HCT116 (cell line): ENCODE measurements around the gene TVP23A. TPM values are rescaled to one million over a fixed set of nuclear protein-coding genes. Genes with fewer than 3 reads are reported as not detected.

Experiments used
- ATAC-seq: fragments of 200-7000 bp; cut with Tn5 transposase; 2 replicates; pipeline ENCODE4 v1.9.1; 2020; ENCODE audit warnings: mild to moderate bottlenecking, moderate library complexity
- BruUV-seq: library from RNA; stranded (reverse); fragments of 400-500 nt; replicated peaks from 2 replicates; lab custom pipeline; 2021; lab: Mats Ljungman, UMichigan
- CTCF ChIA-PET: fragments of 300-600 bp; sonication (Branson Sonifier 250); formaldehyde crosslinking; loops from one replicate; lab custom pipeline; 2021; ENCODE audit warnings: antibody characterized with exemption; lab: Charles Lee
- POLR2A ChIA-PET: fragments of 300-600, 350-600 bp; sonication (Branson Sonifier 250); formaldehyde crosslinking; loops from one replicate; lab custom pipeline; 2021; ENCODE audit warnings: antibody characterized with exemption; lab: Charles Lee
- RAD21 ChIA-PET, 2 experiments: fragments of 300-600 bp; sonication (Branson Sonifier 250); formaldehyde crosslinking; loops; one replicate each; lab custom pipeline; 2023; ENCODE audit warnings: low total read pairs in 2 of 2; ENCODE audit not compliant: uncharacterized antibody in 2 of 2, unreplicated experiment in 2 of 2, low non-redundant PET in 1 of 2; lab: Charles Lee
- DNase-seq: peaks from one replicate; pipeline ENCODE4 v3.0.0-alpha.2; 2010; ENCODE audit warnings: low read depth, low spot score
- H2AFZ ChIP-seq: fragments of 200-600 bp; shearing (Covaris generic), sonication (generic); 2 replicates; pipeline ENCODE4 v1.6.1; 2017; ENCODE audit warnings: low read depth, mixed run types, mixed read lengths, antibody characterized with exemption, low read length; ENCODE audit not compliant: poor library complexity, severe bottlenecking
- H3K27ac ChIP-seq: 2 replicates; pipeline ENCODE4 v1.5.1; 2012; ENCODE audit warnings: low read depth, low read length
- H3K27me3 ChIP-seq: fragments of 200-600 bp; sonication (generic); 2 replicates; pipeline ENCODE4 v1.6.1; 2016; ENCODE audit warnings: mixed run types, low read length, mixed read lengths; ENCODE audit not compliant: insufficient read depth
- H3K36me3 ChIP-seq, 2 experiments: fragments of 200-500 bp in 1 of 2; fragments of 200-600 bp in 1 of 2; sonication (Bioruptor generic) in 1 of 2; sonication (generic) in 1 of 2; 2 replicates each; pipeline versions ENCODE4 v1.5.1 to v1.6.1; 2014 to 2016; ENCODE audit warnings: low read length in 2 of 2, inconsistent platforms in 1 of 2, mixed read lengths in 1 of 2, mixed run types in 1 of 2; ENCODE audit not compliant: insufficient read depth in 2 of 2, control insufficient read depth in 1 of 2
- H3K4me1 ChIP-seq, 2 experiments: fragments of 200-600 bp in 1 of 2; sonication (generic) in 1 of 2; 2 replicates each; pipeline versions ENCODE4 v1.5.1 to v1.6.1; 2012 to 2017; ENCODE audit warnings: low read length in 2 of 2, inconsistent platforms in 1 of 2, mild to moderate bottlenecking in 1 of 2, mixed read lengths in 1 of 2, mixed run types in 1 of 2, moderate library complexity in 1 of 2; ENCODE audit not compliant: insufficient read depth in 2 of 2, control insufficient read depth in 1 of 2
- H3K4me2 ChIP-seq: fragments of 200-600 bp; sonication (generic); 2 replicates; pipeline ENCODE4 v1.6.1; 2017; ENCODE audit warnings: mixed run types, low read length, mixed read lengths
- H3K4me3 ChIP-seq, 2 experiments: fragments of 200-600 bp in 1 of 2; sonication (generic) in 1 of 2; replicated peaks in 1 of 2; 2 replicates each; pipeline ENCODE4 v1.5.1; 2011 to 2016; ENCODE audit warnings: low read length in 2 of 2, control low read depth in 1 of 2, low read depth in 1 of 2, mild to moderate bottlenecking in 1 of 2, mixed read lengths in 1 of 2, mixed run types in 1 of 2
- H3K79me2 ChIP-seq: fragments of 200-600 bp; sonication (generic); 2 replicates; pipeline ENCODE4 v1.6.1; 2017; ENCODE audit warnings: mild to moderate bottlenecking, mixed run types, low read length, moderate library complexity, mixed read lengths; ENCODE audit not compliant: insufficient read depth
- H3K9ac ChIP-seq: fragments of 200-600 bp; sonication (generic); 2 replicates; pipeline ENCODE4 v1.6.1; 2016; ENCODE audit warnings: low read length, mixed read lengths
- H3K9me2 ChIP-seq: fragments of 200-600 bp; sonication (generic), shearing (Covaris generic); 2 replicates; pipeline ENCODE4 v1.6.1; 2017; ENCODE audit warnings: mixed run types, mild to moderate bottlenecking, moderate library complexity; ENCODE audit not compliant: insufficient read depth
- H3K9me3 ChIP-seq, 2 experiments: fragments of 200-500 bp in 1 of 2; fragments of 200-600 bp in 1 of 2; sonication (Bioruptor generic) in 1 of 2; sonication (generic) in 1 of 2; 2 replicates each; pipeline ENCODE4 v1.6.1; 2014 to 2017; ENCODE audit warnings: low read length in 2 of 2, mixed read lengths in 2 of 2, inconsistent platforms in 1 of 2, low read depth in 1 of 2, mild to moderate bottlenecking in 1 of 2, mixed run types in 1 of 2, moderate library complexity in 1 of 2; ENCODE audit not compliant: control insufficient read depth in 1 of 2, insufficient read depth in 1 of 2
- H4K20me1 ChIP-seq: fragments of 200-600 bp; sonication (generic), shearing (Covaris generic); 2 replicates; pipeline ENCODE4 v1.6.1; 2017; ENCODE audit warnings: mixed run types, mild to moderate bottlenecking, moderate library complexity; ENCODE audit not compliant: insufficient read depth
- CEBPB ChIP-seq: IDR thresholded peaks from 2 replicates; pipeline ENCODE4 v1.6.1; 2012; ENCODE audit warnings: low read depth
- CTCF ChIP-seq, 3 experiments: fragments of 200-600 bp in 1 of 3; sonication (generic) in 1 of 3; IDR thresholded peaks in 2 of 3; conservative IDR thresholded peaks in 1 of 3; 2 replicates each; pipeline ENCODE4 v1.5.1; 2012 to 2017; ENCODE audit warnings: low read depth in 2 of 3, low read length in 2 of 3, antibody characterized with exemption in 1 of 3, borderline replicate concordance in 1 of 3, control low read depth in 1 of 3, mild to moderate bottlenecking in 1 of 3, mixed read lengths in 1 of 3, mixed run types in 1 of 3, moderate library complexity in 1 of 3; ENCODE audit not compliant: insufficient read depth in 1 of 3
- EGR1 ChIP-seq: IDR thresholded peaks from 2 replicates; pipeline ENCODE4 v1.6.1; 2012; ENCODE audit warnings: low read depth
- EZH2 ChIP-seq: fragments of 200-600 bp; sonication (generic); IDR thresholded peaks from 2 replicates; pipeline ENCODE4 v1.6.1; 2017; ENCODE audit warnings: antibody characterized with exemption, mixed run types
- EZH2phosphoT487 ChIP-seq: fragments of 200-600 bp; IDR thresholded peaks from 2 replicates; pipeline ENCODE4 v1.6.1; 2018; ENCODE audit warnings: antibody characterized with exemption, borderline replicate concordance
- FOSL1 ChIP-seq: IDR thresholded peaks from 2 replicates; pipeline ENCODE4 v1.6.1; 2012; ENCODE audit warnings: low read depth
- JUND ChIP-seq: IDR thresholded peaks from 2 replicates; pipeline ENCODE4 v1.6.1; 2012
- MAX ChIP-seq: IDR thresholded peaks from 2 replicates; pipeline ENCODE4 v1.6.1; 2012
- POLR2A ChIP-seq: IDR thresholded peaks from 2 replicates; pipeline ENCODE4 v1.7.0; 2011; ENCODE audit warnings: borderline replicate concordance; ENCODE audit not compliant: insufficient read depth, insufficient read length; ENCODE audit errors: extremely low read depth
- POLR2AphosphoS5 ChIP-seq: IDR thresholded peaks from 2 replicates; pipeline ENCODE4 v1.6.1; 2011; ENCODE audit warnings: mild to moderate bottlenecking, low read depth, low read length, moderate library complexity
- RAD21 ChIP-seq: IDR thresholded peaks from 2 replicates; pipeline ENCODE4 v1.6.1; 2012; ENCODE audit warnings: low read depth, mild to moderate bottlenecking
- REST ChIP-seq: IDR thresholded peaks from 2 replicates; pipeline ENCODE4 v1.6.1; 2012; ENCODE audit warnings: low read depth
- SIN3A ChIP-seq: IDR thresholded peaks from 2 replicates; pipeline ENCODE4 v1.6.1; 2012; ENCODE audit warnings: low read depth
- TCF7L2 ChIP-seq: IDR thresholded peaks from 2 replicates; pipeline ENCODE4 v1.7.0; 2011; ENCODE audit warnings: borderline replicate concordance, inconsistent platforms; ENCODE audit not compliant: insufficient read depth, insufficient read length; ENCODE audit errors: extremely low read depth
- YY1 ChIP-seq: IDR thresholded peaks from 2 replicates; pipeline ENCODE4 v1.6.1; 2011; ENCODE audit warnings: low read length, low read depth, moderate library complexity, mild to moderate bottlenecking; ENCODE audit not compliant: insufficient replicate concordance; ENCODE audit errors: extremely low read depth
- ZFX ChIP-seq: fragments of 450-650 bp; IDR thresholded peaks from 2 replicates; pipeline ENCODE4 v1.6.1; 2017
- ZNF274 ChIP-seq: fragments of 200-500 bp; sonication (Bioruptor generic); IDR thresholded peaks from 2 replicates; pipeline ENCODE4 v1.6.1; 2014; ENCODE audit warnings: mild to moderate bottlenecking, low read depth, low read length, inconsistent platforms
- intact Hi-C: fragments of 100-400 bp; cut with micrococcal nuclease; formaldehyde crosslinking; loops from 2 replicates; pipeline ENCODE4 v1.10.0; 2022
- total RNA-seq: library from RNA; stranded (reverse); gene quantifications from one replicate; pipeline ENCODE4 v1.2.1, GENCODE V29; 2021; ENCODE audit not compliant: unreplicated experiment
- TF ChIP-seq, protein P1 (sequence below): IDR thresholded peaks from 2 replicates; pipeline ENCODE4 v1.6.1; 2012

TVP23A gene
- total RNA-seq, 1 experiment from 2014 or later, result not detected

GRCh38 chr16:10761373-10761772 is 57.2 kb downstream of the TVP23A start:
- intact Hi-C loops, result no loop called here
- no peaks in the 10 kb centered on the region for H3K9me3 ChIP-seq
- RAD21 ChIA-PET, result no interaction called here
- H3K79me2 ChIP-seq, result no peaks in the 10 kb centered on the region
- H3K36me3 ChIP-seq, result peaks cover 5 to 17% of the 10 kb centered on the region in 2 experiments; a peak in 3 of 4 replicates
- H3K4me3 ChIP-seq, result no peak overlapping the region
- DNase-seq (no peak), ATAC-seq (no peak)
- H3K27ac ChIP-seq, result no peak overlapping the region
- H3K9me2 ChIP-seq, result no peaks in the 10 kb centered on the region
- no peak overlapping the region for H2AFZ ChIP-seq
- CTCF ChIA-PET, result no interaction called here
- no peaks in the 10 kb centered on the region for H4K20me1 ChIP-seq
- no peaks in the 10 kb centered on the region for H3K27me3 ChIP-seq
- no peak overlapping the region for H3K4me2 ChIP-seq
- TF ChIP-seq EZH2 (no peak), EZH2phosphoT487 (no peak), YY1 (no peak), POLR2A (no peak), EGR1 (no peak), JUND (no peak), TCF7L2 (no peak), RAD21 (no peak), MAX (no peak), CTCF (IDR thresholded peaks at IDR 0.05 in 2 of 3, conservative IDR thresholded peaks at IDR 0.05 in 1 of 3; ENCODE audit: borderline replicate concordance in 1 of 3, insufficient read depth in 1 of 3, low read depth in 2 of 3, low read length in 2 of 3) (no peak), ZNF274 (no peak), SIN3A (no peak), CEBPB (no peak), ZFX (no peak), REST (no peak), FOSL1 (no peak), POLR2AphosphoS5 (no peak)
- TF ChIP-seq, protein P1, sequence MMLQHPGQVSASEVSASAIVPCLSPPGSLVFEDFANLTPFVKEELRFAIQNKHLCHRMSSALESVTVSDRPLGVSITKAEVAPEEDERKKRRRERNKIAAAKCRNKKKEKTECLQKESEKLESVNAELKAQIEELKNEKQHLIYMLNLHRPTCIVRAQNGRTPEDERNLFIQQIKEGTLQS, result no peak
- no TSS peak for BruUV-seq
- H3K4me1 ChIP-seq, result no peaks in the 10 kb centered on the region
- POLR2A ChIA-PET, result no interaction called here
- H3K9ac ChIP-seq, result no peak overlapping the region
